Stimulated activated CD8-positive, alpha-beta memory T cell treated with anti-CD3 and anti-CD28 coated beads, Interleukin-2, amount 100 ng/mL, for 48 hours (primary cell): ENCODE results near the gene G3BP1.
A peak's percentile ranks its signal among the peaks of the same experiment; 100 is the strongest.
"Not testable (repeated sequence)": the region's sequence is repeated elsewhere in the genome, so short reads cannot be mapped to it uniquely, and the experiment has no call there.

Source experiments
- DNase-seq, 2 donors: peaks; one replicate each; pipeline ENCODE4 v3.0.0-alpha.2; 2020; ENCODE audit warnings: low read depth in 2 of 2

Gene G3BP1

DNA sequence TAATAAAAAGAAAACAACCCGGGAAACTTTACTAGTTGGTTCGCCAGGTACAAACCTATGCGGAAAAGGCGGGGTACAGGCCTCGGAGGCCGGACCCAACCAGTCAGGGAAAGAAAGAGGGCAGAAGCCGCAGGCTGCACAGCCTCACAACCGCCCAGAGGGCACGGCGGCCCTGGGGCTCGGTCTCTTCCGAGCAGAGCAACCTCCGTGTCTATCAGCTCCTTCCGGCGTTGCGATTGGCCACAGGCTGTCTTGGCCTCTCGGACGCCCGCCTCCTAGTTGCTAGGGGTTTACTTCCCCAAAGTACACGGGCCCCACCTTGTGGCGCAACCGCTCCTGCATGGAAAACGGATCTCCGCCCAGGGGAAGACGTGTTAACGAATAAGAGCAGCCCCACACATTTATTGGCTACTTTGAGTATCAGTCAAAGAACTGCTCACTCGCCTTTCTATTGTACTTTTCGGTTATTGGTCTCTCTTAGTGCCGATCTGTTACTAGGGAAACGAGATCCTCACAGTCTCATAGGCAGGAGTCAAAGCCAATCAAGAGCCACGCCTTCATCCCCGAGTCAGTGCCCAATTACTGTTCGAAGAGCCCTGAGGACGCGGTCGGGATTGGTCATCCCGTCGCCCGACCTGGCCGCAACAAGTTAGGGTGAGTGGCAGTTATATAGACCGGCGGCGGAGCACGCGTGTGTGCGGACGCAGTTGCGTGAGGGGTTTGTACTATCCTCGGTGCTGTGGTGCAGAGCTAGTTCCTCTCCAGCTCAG, at the start of gene G3BP1:
TSS of gene G3BP1 (plus strand) at position 696 of the 770 bp plus-strand sequence. CDS start 14,667 bp downstream, outside the sequence.
- peak; percentile 97 to 98 for DNase-seq

DNA sequence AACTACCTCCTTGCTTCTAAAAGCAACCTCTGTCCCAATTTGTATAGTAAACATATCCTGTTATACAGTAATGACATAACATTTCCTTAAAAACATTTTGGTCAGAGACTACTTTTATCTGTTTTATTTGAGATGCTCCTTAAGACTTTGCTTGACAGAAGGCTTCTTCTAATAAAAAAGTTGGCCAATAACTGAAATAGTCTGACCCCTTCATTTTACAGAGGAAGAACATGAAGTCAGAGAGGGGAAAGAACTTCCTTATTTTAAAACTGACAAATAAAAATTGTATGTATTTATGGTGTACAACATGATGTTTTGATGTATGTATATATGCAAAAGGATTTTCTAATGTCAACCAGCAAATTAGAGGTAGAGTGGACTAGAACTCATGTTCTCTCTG, 49.2 kb upstream of the G3BP1 start:
- no peak for DNase-seq

- DNase-seq, result no peak
Observed at GRCh38 chr5:151724360-151724759, 47.4 kb upstream of the G3BP1 start.

- DNase-seq, result not testable (repeated sequence)
Observed at GRCh38 chr5:151729597-151729996, 42.2 kb upstream of the G3BP1 start.

DNA sequence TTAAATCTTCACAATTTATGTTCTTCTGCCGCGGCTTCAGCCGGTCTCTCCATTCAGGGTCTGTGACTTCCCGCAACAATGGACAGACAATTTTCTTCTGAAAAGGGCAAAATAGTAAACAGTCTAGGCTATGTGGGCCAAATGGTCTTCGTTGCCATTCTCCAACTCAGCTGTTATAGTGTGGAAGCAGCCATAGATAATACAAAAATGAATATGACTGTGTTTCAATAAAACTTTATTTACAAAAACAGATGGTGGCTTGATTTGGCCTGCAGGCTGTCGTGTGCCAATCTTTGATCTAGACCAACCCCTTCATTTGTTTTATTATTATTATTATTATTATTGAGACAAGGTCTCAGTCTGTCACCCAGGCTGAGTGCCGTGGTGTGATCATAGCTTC, 41.4 kb upstream of the G3BP1 start:
- no peak for DNase-seq

DNA sequence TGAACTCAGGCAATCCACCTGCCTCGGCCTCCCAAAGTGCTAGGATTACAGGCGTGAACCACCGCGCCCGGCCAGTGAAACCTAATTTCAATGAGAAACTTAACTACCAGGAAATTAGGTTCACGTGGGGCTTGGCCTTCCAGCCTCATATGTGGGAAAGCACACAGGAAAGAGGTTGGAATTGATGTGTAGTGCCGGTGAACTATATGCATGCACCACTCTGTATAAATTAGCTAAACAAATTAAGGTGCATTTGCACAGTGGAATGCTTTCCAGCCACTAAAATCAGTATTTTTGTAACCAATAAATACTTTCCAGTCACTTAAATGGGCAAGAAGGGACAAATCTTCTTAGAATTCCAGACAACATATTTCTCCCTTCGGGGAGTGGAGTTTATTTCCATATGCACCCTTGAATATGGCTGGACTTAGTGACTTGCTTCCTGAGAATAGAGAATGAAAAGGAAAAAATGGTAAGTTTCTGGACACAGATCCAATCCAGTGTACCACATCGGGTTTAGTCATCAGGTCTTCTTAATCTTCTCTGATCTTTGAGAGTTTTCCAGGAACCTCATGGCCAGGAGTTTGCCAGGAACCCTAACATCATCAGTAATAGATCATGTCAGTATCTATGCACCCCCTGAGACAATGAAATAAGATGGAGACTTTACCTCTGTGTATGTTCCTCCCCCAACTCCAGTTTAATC, 38.2 kb upstream of the G3BP1 start:
- DNase-seq, result no peak

GRCh38 chr5:151734064-151734408, 37.7 kb upstream of the G3BP1 start:
- no peak for DNase-seq

DNA sequence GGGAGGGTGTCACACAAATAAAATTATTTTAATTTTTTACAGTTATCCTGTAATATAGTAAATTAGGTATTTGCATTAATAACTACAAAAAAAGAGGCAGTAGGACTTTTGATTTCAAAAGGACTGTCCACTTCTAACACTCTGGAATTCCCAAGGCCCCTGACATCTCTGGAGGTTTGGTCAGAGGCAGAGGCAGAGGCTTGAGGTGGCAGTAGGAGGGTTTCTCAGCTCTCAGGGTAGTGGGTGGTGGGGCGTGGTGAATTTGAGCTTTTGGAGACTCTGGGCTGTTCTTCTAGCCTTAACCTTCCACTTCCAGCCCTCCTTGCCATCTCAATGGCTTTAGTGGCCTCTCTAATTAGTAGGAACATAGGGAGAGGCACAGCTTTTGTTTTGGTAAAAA, 36.1 kb upstream of the G3BP1 start:
- DNase-seq, result no peak

GRCh38 chr5:151737431-151737830, 34.3 kb upstream of the G3BP1 start:
- DNase-seq, result no peak

- DNase-seq, result no peak
Observed at GRCh38 chr5:151738125-151738848, 33.5 kb upstream of the G3BP1 start.

DNA sequence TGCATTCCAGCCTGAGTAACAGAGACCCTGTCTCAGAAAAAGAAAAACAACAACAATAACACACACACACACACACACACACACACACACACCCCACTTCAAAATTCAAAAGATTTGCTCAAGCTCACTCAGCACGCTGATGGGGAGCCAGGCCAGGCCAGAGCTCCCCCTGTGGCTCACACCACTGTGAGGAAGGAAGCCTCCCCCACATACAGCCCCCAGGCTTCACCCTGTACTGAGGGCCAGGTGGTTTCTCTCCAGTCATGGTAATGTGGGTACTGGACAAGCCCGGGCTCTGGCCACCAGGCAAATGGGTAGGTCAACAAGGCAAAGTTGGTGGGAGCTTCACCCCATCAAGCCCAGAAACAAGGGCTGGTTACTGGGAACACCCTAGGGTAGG, 32.4 kb upstream of the G3BP1 start:
- no peak for DNase-seq

DNA sequence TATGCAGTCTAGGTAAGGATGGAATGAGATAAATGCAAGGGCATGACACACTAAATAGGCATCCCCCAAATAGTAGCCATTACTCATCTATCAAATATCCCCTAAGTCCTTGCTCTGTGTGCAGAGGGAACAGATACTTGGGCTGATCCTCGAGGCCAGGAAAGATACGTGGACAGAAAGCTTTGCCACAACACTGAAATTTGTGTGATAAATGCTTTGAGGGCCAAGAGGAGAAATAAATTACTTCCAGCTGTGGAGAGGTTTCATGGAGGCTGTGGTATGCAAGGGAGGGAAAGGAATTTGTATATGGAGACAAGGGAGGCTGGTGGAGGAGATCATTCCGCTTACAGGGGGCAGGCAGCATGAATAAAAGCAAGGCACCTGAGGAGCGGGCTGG, 31.8 kb upstream of the G3BP1 start:
- no peak for DNase-seq

GRCh38 chr5:151740336-151740942, 31.3 kb upstream of the G3BP1 start:
- DNase-seq, result peak in 1 of 2 donors; percentile 17

- no peak for DNase-seq
Observed at GRCh38 chr5:151740958-151741373, 30.8 kb upstream of the G3BP1 start.

- no peak for DNase-seq
Observed at GRCh38 chr5:151741678-151742423, 29.9 kb upstream of the G3BP1 start.

DNA sequence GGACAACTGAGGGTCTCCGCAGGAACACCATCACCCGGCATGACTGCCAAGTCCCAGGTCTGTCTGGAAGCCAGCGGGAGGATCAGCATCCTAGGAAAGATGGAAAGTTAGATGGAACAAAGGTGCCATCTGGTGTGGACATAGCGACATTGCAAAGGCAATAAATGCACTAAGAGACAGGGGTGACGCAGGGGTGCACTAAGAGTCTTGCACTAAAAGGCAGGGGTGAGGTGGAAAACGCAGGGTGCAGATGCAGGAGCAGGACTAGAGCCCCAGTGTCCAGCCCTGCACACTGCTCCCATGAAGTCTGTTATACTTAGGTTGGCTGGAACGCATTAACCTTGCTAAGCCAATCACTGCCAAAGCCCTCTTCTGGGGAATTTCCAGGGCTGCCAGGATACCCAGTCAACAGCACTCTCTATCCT, 28.9 kb upstream of the G3BP1 start:
- no peak for DNase-seq

DNA sequence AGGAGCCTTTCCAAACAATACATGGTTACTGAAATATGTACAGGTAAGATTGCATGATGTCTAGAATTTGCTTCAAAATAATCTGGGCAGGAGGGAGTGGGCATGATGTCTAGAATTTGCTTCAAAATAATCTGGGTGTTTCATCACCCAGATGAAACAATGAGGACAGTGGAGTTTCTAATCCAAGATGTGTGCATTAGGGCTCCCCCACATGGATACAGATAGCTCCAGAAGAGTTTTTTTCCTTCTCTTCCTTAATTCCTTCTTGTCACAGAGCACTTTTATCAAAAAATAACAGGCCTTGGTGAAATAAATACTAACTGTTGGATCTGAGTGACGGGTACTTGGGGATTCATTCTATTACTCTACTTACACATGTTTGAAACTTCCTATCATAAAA, 28.2 kb upstream of the G3BP1 start:
- no peak for DNase-seq

DNA sequence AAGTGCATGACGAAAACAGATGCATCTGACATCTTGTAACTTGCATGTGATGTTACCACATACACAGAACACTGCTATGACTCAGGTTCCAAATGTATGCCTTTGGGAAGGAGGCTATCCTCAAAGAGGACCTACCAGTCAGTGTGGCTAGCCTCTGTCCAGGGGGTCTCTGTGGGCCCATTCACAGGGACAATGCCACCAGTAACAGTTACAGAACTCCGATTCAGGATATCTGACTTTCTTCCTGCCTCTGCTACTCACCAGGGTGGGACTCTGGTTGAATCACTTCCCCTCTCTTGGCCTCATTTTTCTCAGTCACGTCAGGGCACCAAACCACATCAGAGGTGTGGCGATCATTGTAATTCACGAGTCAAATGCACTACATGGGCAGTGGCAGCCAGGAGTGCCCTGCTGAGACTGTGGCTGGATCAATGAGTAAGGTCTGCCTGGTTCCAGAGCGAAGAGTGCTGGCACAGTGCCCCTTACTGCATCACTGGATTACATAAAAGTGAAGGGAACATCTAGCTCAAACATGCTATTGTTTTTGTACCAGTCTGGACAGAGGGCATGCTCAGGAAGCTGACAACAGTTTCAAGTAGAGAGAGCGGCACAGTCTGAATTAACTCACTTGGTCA, 26.6 kb upstream of the G3BP1 start:
- DNase-seq, result peak in 1 of 2 donors; percentile 20

DNA sequence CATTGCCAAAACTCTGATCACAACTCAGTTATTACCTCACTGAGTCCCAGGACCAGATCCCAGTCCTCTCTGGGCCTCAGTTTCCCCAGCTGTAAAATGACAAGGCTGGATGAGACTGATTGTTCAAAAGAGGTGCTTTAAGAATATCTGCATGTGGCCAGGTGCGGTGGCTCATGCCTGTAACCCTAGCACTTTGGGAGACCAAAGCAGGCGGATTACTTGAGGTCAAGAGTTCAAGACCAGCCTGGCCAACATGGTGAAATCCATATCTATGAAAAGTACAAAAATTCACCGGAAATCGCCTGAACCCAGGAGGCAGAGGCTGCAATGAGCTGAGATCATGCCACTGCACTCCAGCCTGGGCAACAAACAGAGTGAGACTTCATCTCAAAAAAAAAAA, 21.6 kb upstream of the G3BP1 start:
- DNase-seq, result no peak

DNA sequence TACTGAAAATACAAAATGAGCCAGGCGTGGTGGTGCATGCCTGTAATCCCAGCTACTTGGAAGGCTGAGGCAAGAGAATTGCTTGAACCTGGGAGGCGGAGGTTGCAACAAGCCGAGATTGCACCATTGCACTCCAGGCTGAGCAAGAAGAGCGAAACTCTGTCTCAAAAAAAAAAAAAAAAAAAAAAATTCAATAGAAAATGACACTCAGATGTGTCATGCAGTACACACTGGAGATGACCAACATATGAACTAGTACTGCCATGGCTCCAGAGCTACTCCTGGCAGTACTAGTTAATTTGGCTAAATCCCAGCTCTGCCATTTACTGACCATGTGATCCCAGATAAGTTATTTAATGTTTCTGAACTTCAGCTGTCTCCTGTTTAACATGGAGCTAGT, 20.7 kb upstream of the G3BP1 start:
- no peak for DNase-seq

GRCh38 chr5:151751593-151751992, 20.2 kb upstream of the G3BP1 start:
- DNase-seq, result no peak
